Keratinocyte (primary cell): ENCODE results near the gene TRAFD1. TPM values are rescaled to one million over a fixed set of nuclear protein-coding genes. Genes with fewer than 3 reads are reported as not detected.
A peak's percentile ranks its signal among the peaks of the same experiment; 100 is the strongest.
"Not testable (repeated sequence)": the region's sequence is repeated elsewhere in the genome, so short reads cannot be mapped to it uniquely, and the experiment has no call there.

Experiments used
- DNase-seq: peaks from one replicate; pipeline ENCODE4 v3.0.0-alpha.2; 2011; ENCODE audit warnings: low read depth, missing footprints, low spot score
- FAIRE-seq: peaks from 2 replicates; lab custom pipeline; 2011; peaks lifted over from hg19 to GRCh38; lab: Jason Lieb, UNC
- H2AFZ ChIP-seq: 2 replicates; pipeline ENCODE4 v1.6.0; 2012; ENCODE audit warnings: low read length, control low read depth, inconsistent platforms; ENCODE audit not compliant: control insufficient read depth
- H3K27ac ChIP-seq: 2 replicates; pipeline ENCODE4 v1.5.1; 2011; ENCODE audit warnings: low read length; ENCODE audit not compliant: control insufficient read depth, insufficient read depth
- H3K27me3 ChIP-seq: 3 replicates; pipeline ENCODE4 v1.6.0; 2011; ENCODE audit warnings: low read length; ENCODE audit not compliant: control insufficient read depth, insufficient read depth; ENCODE audit errors: extremely low read depth
- H3K36me3 ChIP-seq, 2 experiments: 2 replicates in 1 of 2; 3 replicates in 1 of 2; pipeline ENCODE4 v1.5.1; 2011; ENCODE audit warnings: low read length in 2 of 2, mild to moderate bottlenecking in 1 of 2; ENCODE audit not compliant: control insufficient read depth in 2 of 2, insufficient read depth in 2 of 2; ENCODE audit errors: extremely low read depth in 1 of 2
- H3K4me1 ChIP-seq: 3 replicates; pipeline ENCODE4 v1.5.1; 2011; ENCODE audit warnings: low read length; ENCODE audit not compliant: control insufficient read depth, insufficient read depth; ENCODE audit errors: extremely low read depth
- H3K4me2 ChIP-seq: 3 replicates; pipeline ENCODE4 v1.6.0; 2011; ENCODE audit warnings: low read depth, low read length; ENCODE audit not compliant: control insufficient read depth, insufficient read depth; ENCODE audit errors: extremely low read depth
- H3K4me3 ChIP-seq, 3 experiments: fragments of 200-600 bp in 1 of 3; sonication (generic) in 1 of 3; 2 replicates in 2 of 3; 3 replicates in 1 of 3; pipeline ENCODE4 v1.5.1; 2011 to 2016; ENCODE audit warnings: low read length in 3 of 3, mild to moderate bottlenecking in 3 of 3, control low read depth in 2 of 3, inconsistent platforms in 1 of 3, low read depth in 1 of 3, mixed read lengths in 1 of 3, mixed run types in 1 of 3, moderate library complexity in 1 of 3; ENCODE audit not compliant: control insufficient read depth in 2 of 3, insufficient read depth in 2 of 3; ENCODE audit errors: extremely low read depth in 1 of 3
- H3K79me2 ChIP-seq: 2 replicates; pipeline ENCODE4 v1.6.0; 2012; ENCODE audit warnings: low read length; ENCODE audit not compliant: control insufficient read depth, insufficient read depth
- H3K9ac ChIP-seq: 3 replicates; pipeline ENCODE4 v1.6.0; 2011; ENCODE audit warnings: low read length; ENCODE audit not compliant: control insufficient read depth, insufficient read depth; ENCODE audit errors: extremely low read depth
- H3K9me1 ChIP-seq: 3 replicates; pipeline ENCODE4 v1.6.0; 2011; ENCODE audit warnings: low read length; ENCODE audit not compliant: control insufficient read depth, insufficient read depth; ENCODE audit errors: extremely low read depth
- H3K9me3 ChIP-seq: 2 replicates; pipeline ENCODE4 v1.5.1; 2012; ENCODE audit warnings: low read depth, low read length; ENCODE audit not compliant: control insufficient read depth
- H4K20me1 ChIP-seq: 3 replicates; pipeline ENCODE4 v1.6.0; 2011; ENCODE audit warnings: low read length; ENCODE audit not compliant: control insufficient read depth, insufficient read depth; ENCODE audit errors: extremely low read depth
- CTCF ChIP-seq, 3 experiments: IDR thresholded peaks in 1 of 3; conservative IDR thresholded peaks in 1 of 3; optimal IDR thresholded peaks in 1 of 3; 2 replicates in 2 of 3; 3 replicates in 1 of 3; pipeline versions ENCODE3 to v1.5.1; 2011; ENCODE audit warnings: low read length in 3 of 3, mild to moderate bottlenecking in 3 of 3, moderate library complexity in 2 of 3, control low read depth in 1 of 3, inconsistent platforms in 1 of 3; ENCODE audit not compliant: insufficient read depth in 2 of 3; ENCODE audit errors: extremely low read depth in 1 of 3
- EZH2 ChIP-seq: IDR thresholded peaks from one replicate; pipeline ENCODE4 v1.6.1; 2012; ENCODE audit warnings: inconsistent platforms, mild to moderate bottlenecking, low read length, moderate library complexity
- dilution Hi-C: fragments of 300-500 bp; cut with MboI; formaldehyde crosslinking; loops from one replicate; pipeline ENCODE4 v1.7.0; 2020; ENCODE audit warnings: low sequenced_read_pairs; ENCODE audit not compliant: extremely low pct_ligation_motif_present
- polyA plus RNA-seq, 5 experiments: library from polyadenylated mRNA; depleted of rRNA in 3 of 5; stranded (reverse) in 3 of 5; stranded (forward) in 1 of 5; unstranded in 1 of 5; fragments of >200 nt; gene quantifications; 1 replicate in 1 of 5; 2 replicates in 3 of 5; 3 replicates in 1 of 5; pipeline versions ENCODE4 v1.2.1 to v1.2.3, GENCODE V29; 2011 to 2012; ENCODE audit warnings: missing spikeins in 2 of 5, low read depth in 1 of 5, low replicate concordance in 1 of 5

The TRAFD1 gene
- polyA plus RNA-seq, 1 donor (not counting 4 experiments of a cell fraction or from before 2014, with no cell fraction given) = 25.6 TPM

GRCh38 chr12:112110787-112111662, 14.3 kb upstream of the TRAFD1 start:
- H3K9me1 ChIP-seq, dilution Hi-C loops, H4K20me1 ChIP-seq, H3K9me3 ChIP-seq, H3K27ac ChIP-seq, H2AFZ ChIP-seq, H3K9ac ChIP-seq, FAIRE-seq, H3K36me3 ChIP-seq, H3K4me3 ChIP-seq, H3K4me2 ChIP-seq, H3K27me3 ChIP-seq, DNase-seq: not testable (repeated sequence)
- H3K79me2 ChIP-seq = peaks cover 30% of the 10 kb centered on the region
- H3K4me1 ChIP-seq = peaks cover 30% of the 10 kb centered on the region

DNA sequence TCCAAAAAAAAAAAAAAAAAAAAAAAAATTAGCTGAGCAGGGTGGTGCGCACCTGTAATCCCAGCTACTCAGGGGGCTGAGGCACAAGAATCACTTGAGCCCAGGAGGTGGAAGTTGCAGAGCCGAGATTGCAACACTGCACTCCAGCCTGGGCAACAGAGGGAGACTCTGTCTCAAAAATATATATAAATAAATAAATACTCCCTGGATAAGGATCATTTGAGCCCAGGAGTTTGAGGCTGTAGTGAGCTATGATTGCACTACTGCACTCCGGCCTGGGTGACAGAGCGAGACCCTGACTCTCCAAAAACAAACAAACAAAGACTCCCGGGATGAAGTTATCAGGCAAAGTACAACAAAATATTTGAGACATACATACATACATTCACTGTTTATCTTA, 13.4 kb upstream of the TRAFD1 start:
- H3K4me2 ChIP-seq = peak overlapping the region; percentile 89
- peak overlapping the region; percentile 56 for H2AFZ ChIP-seq
- no peaks in the 10 kb centered on the region for H3K36me3 ChIP-seq
- dilution Hi-C loops = no loop called here
- DNase-seq = no peak
- no peaks in the 10 kb centered on the region for H3K9me3 ChIP-seq
- no peak for FAIRE-seq
- H3K79me2 ChIP-seq = peaks cover 21% of the 10 kb centered on the region
- H3K4me1 ChIP-seq = peaks cover 30% of the 10 kb centered on the region
- no peaks in the 10 kb centered on the region for H3K9me1 ChIP-seq
- H3K9ac ChIP-seq = peak overlapping the region; percentile 75
- no peaks in the 10 kb centered on the region for H3K27me3 ChIP-seq
- TF ChIP-seq EZH2 (no peak), CTCF (optimal IDR thresholded peaks at IDR 0.05 in 1 of 3, IDR thresholded peaks at IDR 0.05 in 1 of 3, conservative IDR thresholded peaks at IDR 0.05 in 1 of 3; ENCODE audit: extremely low read depth in 1 of 3, insufficient read depth in 2 of 3, low read length in 3 of 3) (no peak)
- peaks cover 4% of the 10 kb centered on the region for H4K20me1 ChIP-seq
- peak overlapping the region in 2 of 3 experiments; percentile 30 to 50 for H3K4me3 ChIP-seq
- peak overlapping the region; percentile 96 for H3K27ac ChIP-seq
